Measurements from ENCODE around the gene TTC39A.

Gene TTC39A

GRCh38 chr1:51322417-51323101, 7.8 kb downstream of the TTC39A start:
- H3K4me3 ChIP-seq (ENCODE audit: low read length), result no peak overlapping the region
- H3K4me1 ChIP-seq (ENCODE audit: control insufficient read depth, insufficient read depth, low read length), result no peaks in the 10 kb centered on the region
- no peaks in the 10 kb centered on the region for H3K27me3 ChIP-seq (ENCODE audit: control insufficient read depth, insufficient read depth, low read length)
- H3K27ac ChIP-seq (ENCODE audit: low read depth, low read length), result no peak overlapping the region
- no peak overlapping the region for H3K9ac ChIP-seq (ENCODE audit: low read length)
- H3K36me3 ChIP-seq (ENCODE audit: control insufficient read depth, insufficient read depth, low read length), result no peaks in the 10 kb centered on the region

- H3K36me3 ChIP-seq (ENCODE audit: control insufficient read depth, insufficient read depth, low read length), result no peaks in the 10 kb centered on the region
- no peak overlapping the region for H3K27ac ChIP-seq (ENCODE audit: low read depth, low read length)
- H3K27me3 ChIP-seq (ENCODE audit: control insufficient read depth, insufficient read depth, low read length), result no peaks in the 10 kb centered on the region
- no peak overlapping the region for H3K9ac ChIP-seq (ENCODE audit: low read length)
- no peak overlapping the region for H3K4me3 ChIP-seq (ENCODE audit: low read length)
- H3K4me1 ChIP-seq (ENCODE audit: control insufficient read depth, insufficient read depth, low read length), result no peaks in the 10 kb centered on the region
These were observed 8.5 kb downstream of the TTC39A start for GRCh38 chr1:51321924-51322280.

DNA sequence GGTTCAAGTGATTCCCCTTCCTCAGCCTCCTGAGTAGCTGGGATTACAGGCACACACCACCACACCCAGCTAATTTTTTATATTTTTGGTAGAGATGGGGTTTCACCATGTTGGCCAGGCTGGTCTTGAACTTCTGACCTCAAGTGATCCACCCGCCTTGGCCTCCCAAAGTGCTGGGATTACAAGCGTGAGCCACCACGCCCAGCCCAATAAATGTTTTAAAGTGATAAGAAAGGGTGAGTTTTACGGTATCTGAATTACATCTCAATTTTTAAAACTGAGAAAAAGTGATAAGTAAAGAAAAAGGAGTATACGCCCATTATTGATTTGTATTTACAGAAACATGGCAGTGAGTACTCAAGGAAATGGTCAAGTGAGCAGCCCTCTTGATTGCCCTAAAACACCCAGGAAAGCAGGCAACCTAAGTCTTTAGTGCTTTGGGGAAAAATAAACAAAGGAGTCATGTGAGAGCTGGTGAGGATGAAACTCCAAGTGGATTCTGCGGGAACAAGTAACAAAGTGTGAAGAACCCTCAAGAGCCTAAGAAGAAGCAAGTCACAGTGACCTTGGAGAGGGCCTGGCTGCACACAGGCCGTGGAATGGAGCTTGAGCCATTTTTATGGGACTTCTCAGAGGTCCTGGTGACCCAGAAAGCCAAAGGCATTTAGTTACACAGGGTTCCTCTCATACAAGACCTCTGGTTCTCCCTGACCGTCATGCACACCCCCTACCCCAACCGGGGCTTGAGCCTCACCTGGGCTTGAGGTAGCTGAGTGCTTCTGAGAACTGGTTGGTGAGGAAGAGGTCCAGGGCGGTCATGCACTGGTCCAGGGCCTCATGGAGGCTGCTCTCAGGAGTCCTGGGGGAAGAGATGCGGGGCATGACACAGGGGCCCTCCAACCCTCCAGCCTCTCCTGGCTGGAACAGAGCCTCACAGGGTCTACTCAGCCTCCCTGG, 9.1 kb downstream of the TTC39A start:
- no peak overlapping the region for H3K27ac ChIP-seq (ENCODE audit: low read depth, low read length)
- H3K36me3 ChIP-seq (ENCODE audit: control insufficient read depth, insufficient read depth, low read length), result no peaks in the 10 kb centered on the region
- no peaks in the 10 kb centered on the region for H3K27me3 ChIP-seq (ENCODE audit: control insufficient read depth, insufficient read depth, low read length)
- no peak overlapping the region for H3K4me3 ChIP-seq (ENCODE audit: low read length)
- no peaks in the 10 kb centered on the region for H3K4me1 ChIP-seq (ENCODE audit: control insufficient read depth, insufficient read depth, low read length)
- no peak overlapping the region for H3K9ac ChIP-seq (ENCODE audit: low read length)

DNA sequence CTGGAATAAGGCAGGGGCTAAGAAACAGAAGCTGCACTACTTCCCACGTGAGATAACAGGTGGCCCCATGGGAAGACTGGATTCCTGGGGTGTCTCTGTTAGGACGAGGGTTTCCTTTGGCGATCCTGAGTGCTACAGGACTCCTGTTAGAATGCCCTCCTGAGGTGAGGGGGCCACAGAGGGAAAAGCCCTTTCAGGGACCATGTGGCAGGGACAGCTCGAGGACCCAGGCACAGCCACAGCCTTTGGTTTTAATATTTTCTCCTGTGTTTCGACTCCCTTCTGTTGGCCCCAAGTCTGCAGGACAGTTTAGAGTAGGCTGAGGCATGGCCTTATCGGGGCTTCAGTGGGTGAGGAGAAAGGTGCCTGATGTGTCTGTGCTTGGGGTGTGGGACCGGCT, 12.6 kb downstream of the TTC39A start:
- Histone ChIP-seq H3K4me1 (ENCODE audit: control insufficient read depth, insufficient read depth, low read length) (no peaks in the 10 kb centered on the region), H3K4me3 (ENCODE audit: low read length) (no peak overlapping the region), H3K27me3 (ENCODE audit: control insufficient read depth, insufficient read depth, low read length) (no peaks in the 10 kb centered on the region), H3K36me3 (ENCODE audit: control insufficient read depth, insufficient read depth, low read length) (no peaks in the 10 kb centered on the region), H3K9ac (ENCODE audit: low read length) (no peak overlapping the region), H3K27ac (ENCODE audit: low read depth, low read length) (no peak overlapping the region)

DNA sequence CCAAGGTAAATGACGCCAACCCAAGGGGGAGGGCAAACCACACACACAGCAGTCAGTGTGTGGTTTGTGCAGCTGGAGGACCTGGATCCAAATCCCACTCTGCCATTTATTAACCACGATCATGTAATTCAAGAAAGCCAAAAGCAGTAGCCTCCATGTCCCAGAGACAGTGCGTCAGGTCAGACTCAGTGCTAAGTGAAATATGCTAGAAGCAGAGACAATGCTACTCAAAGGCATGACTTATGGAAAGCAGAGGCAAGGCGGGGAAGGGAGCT, 13.6 kb downstream of the TTC39A start:
- Histone ChIP-seq H3K27me3 (ENCODE audit: control insufficient read depth, insufficient read depth, low read length) (no peaks in the 10 kb centered on the region), H3K4me3 (ENCODE audit: low read length) (no peak overlapping the region), H3K36me3 (ENCODE audit: control insufficient read depth, insufficient read depth, low read length) (no peaks in the 10 kb centered on the region), H3K9ac (ENCODE audit: low read length) (no peak overlapping the region), H3K4me1 (ENCODE audit: control insufficient read depth, insufficient read depth, low read length) (no peaks in the 10 kb centered on the region), H3K27ac (ENCODE audit: low read depth, low read length) (no peak overlapping the region)

DNA sequence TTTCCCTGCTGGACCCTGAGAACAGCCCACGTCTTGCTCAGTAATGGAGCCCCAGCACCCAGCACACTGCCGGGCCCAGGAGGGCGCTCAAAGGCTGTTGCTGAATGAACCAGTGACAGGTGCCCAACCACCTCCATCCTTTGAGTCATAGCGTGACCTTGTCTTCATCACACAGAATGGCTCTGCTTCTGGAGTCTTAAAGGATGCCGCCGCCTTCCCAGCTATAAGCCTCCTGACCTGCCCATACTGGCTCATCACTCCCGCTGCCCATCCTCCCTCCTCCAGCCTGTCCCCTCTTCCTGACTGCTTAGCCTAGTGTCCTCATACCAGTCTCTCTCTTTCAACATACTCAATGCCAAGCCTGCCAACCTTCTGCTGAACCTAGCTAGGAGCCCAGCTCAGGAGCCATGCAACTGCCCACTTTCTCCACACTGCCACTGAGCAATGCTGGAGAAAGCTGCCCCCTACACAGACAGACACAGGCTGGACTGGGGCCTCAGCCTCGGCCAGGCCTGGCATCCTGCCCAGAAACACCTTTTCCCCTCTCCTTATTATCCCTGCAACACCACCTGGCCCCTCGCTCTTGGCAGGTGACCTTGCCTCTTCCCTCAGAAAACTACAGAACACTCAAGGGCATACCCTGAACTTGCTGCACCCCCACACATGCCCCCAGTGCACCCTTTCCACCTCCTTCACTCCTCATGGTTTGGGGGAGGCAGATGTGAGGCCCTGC, 14.1 kb downstream of the TTC39A start:
- no peaks in the 10 kb centered on the region for H3K4me1 ChIP-seq (ENCODE audit: control insufficient read depth, insufficient read depth, low read length)
- no peaks in the 10 kb centered on the region for H3K27me3 ChIP-seq (ENCODE audit: control insufficient read depth, insufficient read depth, low read length)
- H3K4me3 ChIP-seq (ENCODE audit: low read length), result no peak overlapping the region
- H3K9ac ChIP-seq (ENCODE audit: low read length), result no peak overlapping the region
- H3K36me3 ChIP-seq (ENCODE audit: control insufficient read depth, insufficient read depth, low read length), result no peaks in the 10 kb centered on the region
- no peak overlapping the region for H3K27ac ChIP-seq (ENCODE audit: low read depth, low read length)

DNA sequence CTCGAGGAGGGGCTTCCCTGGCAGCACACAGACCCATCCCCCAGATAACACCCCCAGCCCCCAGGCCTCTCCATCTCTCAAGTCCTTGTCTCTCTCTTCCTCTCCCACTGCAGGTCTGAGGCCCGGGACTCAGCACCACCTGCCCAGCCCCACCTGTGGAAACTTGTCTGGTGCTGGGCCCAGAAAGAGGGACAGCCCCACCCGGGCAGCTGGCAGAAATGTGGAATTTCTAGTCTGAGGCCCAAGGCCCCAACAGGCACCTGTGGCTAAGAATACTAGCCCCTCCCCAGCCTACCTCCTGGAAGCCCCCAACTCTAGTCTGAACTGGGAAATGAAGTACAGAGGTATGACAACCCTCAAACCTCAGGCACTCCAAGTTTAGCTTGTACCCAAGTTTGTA, 15.4 kb downstream of the TTC39A start:
- Histone ChIP-seq H3K27ac (ENCODE audit: low read depth, low read length) (no peak overlapping the region), H3K36me3 (ENCODE audit: control insufficient read depth, insufficient read depth, low read length) (no peaks in the 10 kb centered on the region), H3K4me3 (ENCODE audit: low read length) (no peak overlapping the region), H3K27me3 (ENCODE audit: control insufficient read depth, insufficient read depth, low read length) (no peaks in the 10 kb centered on the region), H3K9ac (ENCODE audit: low read length) (no peak overlapping the region), H3K4me1 (ENCODE audit: control insufficient read depth, insufficient read depth, low read length) (no peaks in the 10 kb centered on the region)

DNA sequence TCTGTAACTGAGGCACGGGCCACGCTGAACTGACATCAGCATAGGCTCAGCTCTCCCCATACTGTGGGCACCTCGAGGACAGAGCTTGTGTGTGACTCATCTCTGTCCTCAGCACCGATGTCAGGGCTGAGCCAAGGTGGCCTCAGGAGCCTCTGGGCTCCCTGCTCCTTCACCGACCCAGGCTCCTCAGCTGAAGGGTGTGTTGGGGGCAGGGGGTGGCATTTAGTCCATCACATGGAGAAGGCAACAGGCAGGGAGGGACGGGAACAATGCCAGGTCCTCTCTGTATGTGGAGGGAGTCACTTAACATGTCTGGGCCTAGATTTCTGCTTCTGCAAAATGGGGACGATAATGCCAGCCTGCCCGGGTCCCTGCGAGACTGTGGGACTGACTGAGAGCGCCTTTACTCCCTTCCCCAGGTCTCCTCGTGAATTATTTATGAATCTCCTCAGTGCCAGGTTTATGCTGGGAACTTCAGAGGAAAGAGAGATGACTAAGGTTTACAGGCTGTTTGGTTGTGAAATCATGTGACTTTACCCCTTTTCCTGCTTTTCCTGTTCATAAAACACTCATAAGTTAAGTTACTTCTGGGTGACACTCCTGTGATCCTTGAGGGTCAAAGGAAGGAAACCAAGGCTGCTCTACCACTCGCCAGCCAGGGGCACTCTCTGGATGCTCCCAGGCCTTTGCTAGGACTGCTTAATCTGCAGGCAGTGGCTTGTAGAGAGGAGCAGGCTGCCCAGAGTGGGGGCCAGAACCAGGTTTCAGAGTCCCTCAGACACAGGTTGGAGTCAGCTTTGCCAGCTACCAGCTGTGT, 16.2 kb downstream of the TTC39A start:
- Histone ChIP-seq H3K36me3 (ENCODE audit: control insufficient read depth, insufficient read depth, low read length) (no peaks in the 10 kb centered on the region), H3K27ac (ENCODE audit: low read depth, low read length) (no peak overlapping the region), H3K27me3 (ENCODE audit: control insufficient read depth, insufficient read depth, low read length) (no peaks in the 10 kb centered on the region), H3K9ac (ENCODE audit: low read length) (no peak overlapping the region), H3K4me1 (ENCODE audit: control insufficient read depth, insufficient read depth, low read length) (no peaks in the 10 kb centered on the region), H3K4me3 (ENCODE audit: low read length) (no peak overlapping the region)

GRCh38 chr1:51313268-51313852, 17.0 kb downstream of the TTC39A start:
- Histone ChIP-seq H3K27me3 (ENCODE audit: control insufficient read depth, insufficient read depth, low read length) (no peaks in the 10 kb centered on the region), H3K4me3 (ENCODE audit: low read length) (no peak overlapping the region), H3K9ac (ENCODE audit: low read length) (no peak overlapping the region), H3K4me1 (ENCODE audit: control insufficient read depth, insufficient read depth, low read length) (no peaks in the 10 kb centered on the region), H3K36me3 (ENCODE audit: control insufficient read depth, insufficient read depth, low read length) (no peaks in the 10 kb centered on the region), H3K27ac (ENCODE audit: low read depth, low read length) (no peak overlapping the region)

- Histone ChIP-seq H3K27ac (ENCODE audit: low read depth, low read length) (no peak overlapping the region), H3K9ac (ENCODE audit: low read length) (no peak overlapping the region), H3K4me1 (ENCODE audit: control insufficient read depth, insufficient read depth, low read length) (no peaks in the 10 kb centered on the region), H3K27me3 (ENCODE audit: control insufficient read depth, insufficient read depth, low read length) (no peaks in the 10 kb centered on the region), H3K4me3 (ENCODE audit: low read length) (no peak overlapping the region), H3K36me3 (ENCODE audit: control insufficient read depth, insufficient read depth, low read length) (no peaks in the 10 kb centered on the region)
These were observed 17.6 kb downstream of the TTC39A start for GRCh38 chr1:51312718-51313117.

DNA sequence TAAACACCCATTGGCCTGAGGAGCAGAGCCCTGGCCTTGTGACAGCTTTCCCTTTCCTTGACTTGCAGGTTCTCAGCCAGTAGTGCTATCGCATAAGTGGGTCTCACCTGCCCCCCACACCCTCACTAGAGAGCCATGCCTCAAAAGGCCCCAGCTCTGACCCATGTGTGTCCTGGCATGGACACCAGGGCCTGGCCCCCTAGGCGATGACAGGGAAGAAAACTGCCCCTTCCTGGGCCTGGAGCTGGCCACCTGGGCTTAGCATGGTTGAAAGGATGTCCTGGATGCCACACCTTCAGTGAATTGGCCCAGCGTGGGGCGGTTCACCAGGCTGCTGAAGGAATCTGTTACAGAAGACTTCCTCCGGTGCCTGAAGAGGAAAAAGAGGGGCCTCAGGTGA, 18.5 kb downstream of the TTC39A start:
- H3K4me3 ChIP-seq (ENCODE audit: low read length), result no peak overlapping the region
- no peaks in the 10 kb centered on the region for H3K4me1 ChIP-seq (ENCODE audit: control insufficient read depth, insufficient read depth, low read length)
- no peaks in the 10 kb centered on the region for H3K27me3 ChIP-seq (ENCODE audit: control insufficient read depth, insufficient read depth, low read length)
- no peak overlapping the region for H3K9ac ChIP-seq (ENCODE audit: low read length)
- no peaks in the 10 kb centered on the region for H3K36me3 ChIP-seq (ENCODE audit: control insufficient read depth, insufficient read depth, low read length)
- H3K27ac ChIP-seq (ENCODE audit: low read depth, low read length), result no peak overlapping the region

All from rectal smooth muscle tissue (tissue), 1 donor.